ENCODE results near the gene GFOD1.

The GFOD1 gene

GRCh38 chr6:13351271-13351670 is 136.1 kb downstream of the GFOD1 start:
- TF ChIP-seq CTCF (IDR thresholded peaks at IDR 0.05; ENCODE audit: borderline replicate concordance, insufficient read depth, low read depth, low read length), result no peak
- no peak overlapping the region for H3K4me3 ChIP-seq (ENCODE audit: low read depth, low read length)

GRCh38 chr6:13349811-13350506 is 137.4 kb downstream of the GFOD1 start:
- TF ChIP-seq CTCF (IDR thresholded peaks at IDR 0.05; ENCODE audit: borderline replicate concordance, insufficient read depth, low read depth, low read length), result no peak
- no peak overlapping the region for H3K4me3 ChIP-seq (ENCODE audit: low read depth, low read length)

DNA sequence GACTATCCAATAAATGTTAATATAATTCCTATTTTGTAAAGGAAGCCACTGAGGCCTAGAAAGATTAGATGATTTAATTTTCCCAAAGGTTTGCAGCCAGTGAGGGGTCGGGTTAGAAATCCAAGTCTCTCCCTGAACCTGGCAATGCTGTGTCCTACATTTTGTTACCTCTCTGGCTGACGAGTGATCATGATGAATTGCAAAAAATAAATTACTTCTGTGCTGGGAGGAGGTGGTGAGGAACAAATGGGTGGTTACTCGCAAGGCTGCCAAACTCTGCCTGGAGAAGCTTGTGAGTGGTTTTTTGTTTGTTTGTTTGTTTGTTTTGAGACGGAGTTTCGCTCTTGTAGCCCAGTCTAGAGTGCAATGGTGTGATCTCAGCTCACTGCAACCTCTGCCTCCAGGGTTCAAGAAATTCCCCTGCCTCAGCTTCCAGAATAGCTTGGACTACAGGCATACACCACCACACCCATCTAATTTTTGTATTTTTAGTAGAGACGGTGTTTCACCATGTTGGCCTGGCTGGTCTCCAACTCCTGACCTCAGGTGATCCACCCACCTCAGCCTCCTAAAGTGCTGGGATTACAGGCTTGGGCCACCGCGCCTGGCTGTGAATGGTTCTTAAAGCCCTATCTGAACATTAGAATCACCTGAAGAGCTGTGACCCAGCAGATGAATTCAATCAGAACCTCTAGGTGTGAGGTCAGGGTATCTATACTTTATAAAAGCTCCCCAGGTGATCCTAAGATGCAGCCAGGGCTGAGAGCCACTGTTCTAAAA is 138.9 kb downstream of the GFOD1 start:
- no peak overlapping the region for H3K4me3 ChIP-seq (ENCODE audit: low read depth, low read length)
- TF ChIP-seq CTCF (IDR thresholded peaks at IDR 0.05; ENCODE audit: borderline replicate concordance, insufficient read depth, low read depth, low read length), result no peak

DNA sequence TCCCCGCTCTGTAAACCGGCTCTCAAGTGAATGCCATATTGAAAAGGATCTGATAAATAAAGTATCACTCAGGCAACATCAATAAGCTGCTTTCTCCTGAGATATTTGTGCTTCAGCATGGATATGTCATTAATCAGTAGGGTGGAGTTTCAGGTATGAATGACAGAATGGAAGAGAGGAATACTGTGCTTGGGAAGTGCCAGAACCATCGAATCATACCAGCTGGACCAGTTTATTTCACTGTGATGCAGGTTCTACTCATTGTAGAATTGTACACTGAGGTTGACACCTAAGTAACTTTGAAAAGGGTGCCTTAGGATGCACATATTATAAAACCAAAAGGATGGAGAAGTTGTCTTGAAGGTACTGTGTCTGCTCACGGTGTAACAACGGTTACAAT is 141.2 kb downstream of the GFOD1 start:
- no peak for TF ChIP-seq CTCF (IDR thresholded peaks at IDR 0.05; ENCODE audit: borderline replicate concordance, insufficient read depth, low read depth, low read length)

GRCh38 chr6:13342414-13343019 is 144.9 kb downstream of the GFOD1 start:
- no peak overlapping the region for H3K4me3 ChIP-seq (ENCODE audit: low read depth, low read length)
- TF ChIP-seq CTCF (IDR thresholded peaks at IDR 0.05; ENCODE audit: borderline replicate concordance, insufficient read depth, low read depth, low read length), result no peak

More for the DNA sequence above, 141.2 kb downstream of the GFOD1 start:
- H3K4me3 ChIP-seq (ENCODE audit: low read depth, low read length), result no peak overlapping the region

GRCh38 chr6:13339863-13340630 is 147.4 kb downstream of the GFOD1 start:
- TF ChIP-seq CTCF (IDR thresholded peaks at IDR 0.05; ENCODE audit: borderline replicate concordance, insufficient read depth, low read depth, low read length), result no peak
- no peak overlapping the region for H3K4me3 ChIP-seq (ENCODE audit: low read depth, low read length)

Measured in GM12875 (cell line).